ENCODE results near the gene FRRS1L.

The FRRS1L gene

GRCh38 chr9:109166771-109167601 lies at the start of gene FRRS1L:
Gene FRRS1L (minus strand): TSS chr9:109167249. CDS start chr9:109167138, 111 bp downstream.
- peaks cover 0 to 7% of the 10 kb centered on the region in 2 donors for H3K4me1 ChIP-seq (ENCODE audit: control insufficient read depth in 1 of 2, insufficient read depth in 2 of 2, low read length in 2 of 2)
- H3K36me3 ChIP-seq (ENCODE audit: control insufficient read depth in 1 of 2, insufficient read depth in 2 of 2, low read length in 2 of 2), result no peaks in the 10 kb centered on the region
- no peak within 1 kb of the TSS for H3K9ac ChIP-seq (ENCODE audit: low read depth in 1 of 2, low read length in 2 of 2)
- H3K27ac ChIP-seq (ENCODE audit: low read depth, low read length), result no peak within 1 kb of the TSS
- H3K4me3 ChIP-seq (ENCODE audit: low read depth in 1 of 2, low read length in 2 of 2), result peak within 1 kb of the TSS in 1 of 2 donors; percentile 9
- H3K27me3 ChIP-seq (ENCODE audit: control insufficient read depth in 1 of 2, insufficient read depth in 2 of 2, low read length in 2 of 2), result peaks cover 24 to 29% of the 10 kb centered on the region in 2 donors
- H3K9me3 ChIP-seq (ENCODE audit: control insufficient read depth in 1 of 2, low read length in 2 of 2), result no peaks in the 10 kb centered on the region

GRCh38 chr9:109214414-109214813 lies 47.4 kb upstream of the FRRS1L start:
- Histone ChIP-seq H3K27ac (ENCODE audit: low read depth, low read length) (no peak overlapping the region), H3K27me3 (ENCODE audit: control insufficient read depth in 1 of 2, insufficient read depth in 2 of 2, low read length in 2 of 2) (no peaks in the 10 kb centered on the region), H3K4me1 (ENCODE audit: control insufficient read depth in 1 of 2, insufficient read depth in 2 of 2, low read length in 2 of 2) (no peaks in the 10 kb centered on the region), H3K9ac (ENCODE audit: low read depth in 1 of 2, low read length in 2 of 2) (no peak overlapping the region), H3K9me3 (ENCODE audit: control insufficient read depth in 1 of 2, low read length in 2 of 2) (no peaks in the 10 kb centered on the region), H3K4me3 (ENCODE audit: low read depth in 1 of 2, low read length in 2 of 2) (no peak overlapping the region), H3K36me3 (ENCODE audit: control insufficient read depth in 1 of 2, insufficient read depth in 2 of 2, low read length in 2 of 2) (no peaks in the 10 kb centered on the region)

- no peaks in the 10 kb centered on the region for H3K27me3 ChIP-seq (ENCODE audit: control insufficient read depth in 1 of 2, insufficient read depth in 2 of 2, low read length in 2 of 2)
- no peak overlapping the region for H3K4me3 ChIP-seq (ENCODE audit: low read depth in 1 of 2, low read length in 2 of 2)
- H3K4me1 ChIP-seq (ENCODE audit: control insufficient read depth in 1 of 2, insufficient read depth in 2 of 2, low read length in 2 of 2), result no peaks in the 10 kb centered on the region
- H3K27ac ChIP-seq (ENCODE audit: low read depth, low read length), result no peak overlapping the region
- no peaks in the 10 kb centered on the region for H3K36me3 ChIP-seq (ENCODE audit: control insufficient read depth in 1 of 2, insufficient read depth in 2 of 2, low read length in 2 of 2)
- H3K9me3 ChIP-seq (ENCODE audit: control insufficient read depth in 1 of 2, low read length in 2 of 2), result no peaks in the 10 kb centered on the region
- no peak overlapping the region for H3K9ac ChIP-seq (ENCODE audit: low read depth in 1 of 2, low read length in 2 of 2)
Measured at GRCh38 chr9:109213285-109214121, 46.5 kb upstream of the FRRS1L start.

GRCh38 chr9:109212768-109213167 lies 45.7 kb upstream of the FRRS1L start:
- no peaks in the 10 kb centered on the region for H3K36me3 ChIP-seq (ENCODE audit: control insufficient read depth in 1 of 2, insufficient read depth in 2 of 2, low read length in 2 of 2)
- no peaks in the 10 kb centered on the region for H3K9me3 ChIP-seq (ENCODE audit: control insufficient read depth in 1 of 2, low read length in 2 of 2)
- no peak overlapping the region for H3K27ac ChIP-seq (ENCODE audit: low read depth, low read length)

GRCh38 chr9:109206670-109207069 lies 39.6 kb upstream of the FRRS1L start:
- H3K27ac ChIP-seq (ENCODE audit: low read depth, low read length), result no peak overlapping the region
- H3K9me3 ChIP-seq (ENCODE audit: control insufficient read depth in 1 of 2, low read length in 2 of 2), result no peaks in the 10 kb centered on the region
- H3K27me3 ChIP-seq (ENCODE audit: control insufficient read depth in 1 of 2, insufficient read depth in 2 of 2, low read length in 2 of 2), result no peaks in the 10 kb centered on the region
- no peak overlapping the region for H3K9ac ChIP-seq (ENCODE audit: low read depth in 1 of 2, low read length in 2 of 2)
- H3K4me3 ChIP-seq (ENCODE audit: low read depth in 1 of 2, low read length in 2 of 2), result no peak overlapping the region
- H3K4me1 ChIP-seq (ENCODE audit: control insufficient read depth in 1 of 2, insufficient read depth in 2 of 2, low read length in 2 of 2), result no peaks in the 10 kb centered on the region
- H3K36me3 ChIP-seq (ENCODE audit: control insufficient read depth in 1 of 2, insufficient read depth in 2 of 2, low read length in 2 of 2), result no peaks in the 10 kb centered on the region

More at GRCh38 chr9:109212768-109213167, 45.7 kb upstream of the FRRS1L start:
- no peaks in the 10 kb centered on the region for H3K27me3 ChIP-seq (ENCODE audit: control insufficient read depth in 1 of 2, insufficient read depth in 2 of 2, low read length in 2 of 2)
- no peaks in the 10 kb centered on the region for H3K4me1 ChIP-seq (ENCODE audit: control insufficient read depth in 1 of 2, insufficient read depth in 2 of 2, low read length in 2 of 2)
- H3K4me3 ChIP-seq (ENCODE audit: low read depth in 1 of 2, low read length in 2 of 2), result no peak overlapping the region
- no peak overlapping the region for H3K9ac ChIP-seq (ENCODE audit: low read depth in 1 of 2, low read length in 2 of 2)

- no peak overlapping the region for H3K9ac ChIP-seq (ENCODE audit: low read depth in 1 of 2, low read length in 2 of 2)
- H3K27ac ChIP-seq (ENCODE audit: low read depth, low read length), result no peak overlapping the region
- no peaks in the 10 kb centered on the region for H3K36me3 ChIP-seq (ENCODE audit: control insufficient read depth in 1 of 2, insufficient read depth in 2 of 2, low read length in 2 of 2)
- H3K9me3 ChIP-seq (ENCODE audit: control insufficient read depth in 1 of 2, low read length in 2 of 2), result no peaks in the 10 kb centered on the region
- no peaks in the 10 kb centered on the region for H3K4me1 ChIP-seq (ENCODE audit: control insufficient read depth in 1 of 2, insufficient read depth in 2 of 2, low read length in 2 of 2)
- H3K27me3 ChIP-seq (ENCODE audit: control insufficient read depth in 1 of 2, insufficient read depth in 2 of 2, low read length in 2 of 2), result no peaks in the 10 kb centered on the region
- H3K4me3 ChIP-seq (ENCODE audit: low read depth in 1 of 2, low read length in 2 of 2), result no peak overlapping the region
Measured at GRCh38 chr9:109205526-109205925, 38.5 kb upstream of the FRRS1L start.

- no peaks in the 10 kb centered on the region for H3K4me1 ChIP-seq (ENCODE audit: control insufficient read depth in 1 of 2, insufficient read depth in 2 of 2, low read length in 2 of 2)
- H3K4me3 ChIP-seq (ENCODE audit: low read depth in 1 of 2, low read length in 2 of 2), result no peak overlapping the region
- no peak overlapping the region for H3K9ac ChIP-seq (ENCODE audit: low read depth in 1 of 2, low read length in 2 of 2)
- no peaks in the 10 kb centered on the region for H3K9me3 ChIP-seq (ENCODE audit: control insufficient read depth in 1 of 2, low read length in 2 of 2)
- no peaks in the 10 kb centered on the region for H3K27me3 ChIP-seq (ENCODE audit: control insufficient read depth in 1 of 2, insufficient read depth in 2 of 2, low read length in 2 of 2)
- no peak overlapping the region for H3K27ac ChIP-seq (ENCODE audit: low read depth, low read length)
- no peaks in the 10 kb centered on the region for H3K36me3 ChIP-seq (ENCODE audit: control insufficient read depth in 1 of 2, insufficient read depth in 2 of 2, low read length in 2 of 2)
Measured at GRCh38 chr9:109203761-109204360, 36.8 kb upstream of the FRRS1L start.

- no peaks in the 10 kb centered on the region for H3K9me3 ChIP-seq (ENCODE audit: control insufficient read depth in 1 of 2, low read length in 2 of 2)
- no peaks in the 10 kb centered on the region for H3K4me1 ChIP-seq (ENCODE audit: control insufficient read depth in 1 of 2, insufficient read depth in 2 of 2, low read length in 2 of 2)
- no peaks in the 10 kb centered on the region for H3K36me3 ChIP-seq (ENCODE audit: control insufficient read depth in 1 of 2, insufficient read depth in 2 of 2, low read length in 2 of 2)
- H3K27ac ChIP-seq (ENCODE audit: low read depth, low read length), result no peak overlapping the region
- no peaks in the 10 kb centered on the region for H3K27me3 ChIP-seq (ENCODE audit: control insufficient read depth in 1 of 2, insufficient read depth in 2 of 2, low read length in 2 of 2)
- no peak overlapping the region for H3K4me3 ChIP-seq (ENCODE audit: low read depth in 1 of 2, low read length in 2 of 2)
- H3K9ac ChIP-seq (ENCODE audit: low read depth in 1 of 2, low read length in 2 of 2), result no peak overlapping the region
Measured at GRCh38 chr9:109199676-109200075, 32.6 kb upstream of the FRRS1L start.

- H3K4me1 ChIP-seq (ENCODE audit: control insufficient read depth in 1 of 2, insufficient read depth in 2 of 2, low read length in 2 of 2), result no peaks in the 10 kb centered on the region
- H3K36me3 ChIP-seq (ENCODE audit: control insufficient read depth in 1 of 2, insufficient read depth in 2 of 2, low read length in 2 of 2), result no peaks in the 10 kb centered on the region
- no peaks in the 10 kb centered on the region for H3K9me3 ChIP-seq (ENCODE audit: control insufficient read depth in 1 of 2, low read length in 2 of 2)
- no peak overlapping the region for H3K4me3 ChIP-seq (ENCODE audit: low read depth in 1 of 2, low read length in 2 of 2)
- no peaks in the 10 kb centered on the region for H3K27me3 ChIP-seq (ENCODE audit: control insufficient read depth in 1 of 2, insufficient read depth in 2 of 2, low read length in 2 of 2)
- no peak overlapping the region for H3K9ac ChIP-seq (ENCODE audit: low read depth in 1 of 2, low read length in 2 of 2)
- H3K27ac ChIP-seq (ENCODE audit: low read depth, low read length), result no peak overlapping the region
Measured at GRCh38 chr9:109198736-109199382, 31.8 kb upstream of the FRRS1L start.

Data from duodenal mucosa (tissue), 2 donors.